A673 (cell line): ENCODE results near the gene SNTG2. TPM values are rescaled to one million over a fixed set of nuclear protein-coding genes. Genes with fewer than 3 reads are reported as not detected.

Source experiments
- BruUV-seq: library from RNA; stranded (reverse); fragments of 400-500 nt; replicated peaks from 2 replicates; lab custom pipeline; 2021; lab: Mats Ljungman, UMichigan
- CTCF ChIA-PET: fragments of 300-600 bp; sonication (Branson Sonifier 250); formaldehyde crosslinking; loops from one replicate; lab custom pipeline; 2022; ENCODE audit warnings: antibody characterized with exemption; lab: Charles Lee
- POLR2A ChIA-PET: fragments of 300-600 bp; sonication (Branson Sonifier 250); formaldehyde crosslinking; loops from one replicate; lab custom pipeline; 2022; ENCODE audit warnings: antibody characterized with exemption; ENCODE audit not compliant: low non-redundant PET; lab: Charles Lee
- DNase-seq: peaks from one replicate; pipeline ENCODE4 v3.0.0-alpha.2; 2015; ENCODE audit warnings: low spot score
- H3K27ac ChIP-seq: fragments of 200-600 bp; sonication (generic); 2 replicates; pipeline ENCODE4 v1.5.1; 2016; ENCODE audit warnings: mixed run types, low read depth, mild to moderate bottlenecking, mixed read lengths, antibody characterized with exemption, low read length; ENCODE audit not compliant: poor library complexity, severe bottlenecking
- H3K27me3 ChIP-seq: fragments of 200-600 bp; sonication (generic); replicated peaks from 2 replicates; pipeline ENCODE4 v1.6.1; 2017; ENCODE audit warnings: mixed run types, low read depth, mild to moderate bottlenecking, mixed read lengths, antibody characterized with exemption, low read length; ENCODE audit not compliant: insufficient read depth, poor library complexity
- H3K36me3 ChIP-seq: fragments of 200-600 bp; sonication (generic); 2 replicates; pipeline ENCODE4 v1.6.1; 2016; ENCODE audit warnings: mixed run types, mild to moderate bottlenecking, mixed read lengths, antibody characterized with exemption, low read length; ENCODE audit not compliant: insufficient read depth, poor library complexity, severe bottlenecking
- H3K4me1 ChIP-seq: fragments of 200-600 bp; sonication (generic); 2 replicates; pipeline ENCODE4 v1.6.1; 2017; ENCODE audit warnings: mixed run types, mild to moderate bottlenecking, mixed read lengths, antibody characterized with exemption, low read length; ENCODE audit not compliant: insufficient read depth, poor library complexity, severe bottlenecking
- H3K4me3 ChIP-seq: fragments of 200-600 bp; sonication (generic); 2 replicates; pipeline ENCODE4 v1.5.1; 2016; ENCODE audit warnings: low read depth, mixed run types, mild to moderate bottlenecking, mixed read lengths, low read length; ENCODE audit not compliant: poor library complexity, severe bottlenecking
- H3K9me3 ChIP-seq: fragments of 200-600 bp; sonication (generic); 2 replicates; pipeline ENCODE4 v1.6.1; 2016; ENCODE audit warnings: mixed run types, low read depth, mild to moderate bottlenecking, mixed read lengths, antibody characterized with exemption, low read length; ENCODE audit not compliant: poor library complexity, severe bottlenecking
- EZH2 ChIP-seq: fragments of 200-600 bp; sonication (generic); IDR thresholded peaks from 2 replicates; pipeline ENCODE4 v1.6.1; 2017; ENCODE audit warnings: borderline replicate concordance, low read depth, mild to moderate bottlenecking, mixed read lengths, antibody characterized with exemption, low read length; ENCODE audit not compliant: poor library complexity, severe bottlenecking
- intact Hi-C: fragments of 100-400 bp; cut with micrococcal nuclease; formaldehyde crosslinking; loops from one replicate; pipeline ENCODE4 v1.10.0; 2022; ENCODE audit not compliant: unreplicated experiment
- total RNA-seq: library from RNA; stranded (reverse); gene quantifications from 2 replicates; pipeline ENCODE4 v1.2.3, GENCODE V29; 2021
- TF ChIP-seq, protein P1 (sequence below): fragments of 300-800, 200-600 bp; sonication (generic); conservative IDR thresholded peaks from 2 replicates; pipeline ENCODE4 v1.5.1; 2017; ENCODE audit warnings: low read depth, mild to moderate bottlenecking, antibody characterized with exemption, low read length, moderate library complexity, mixed read lengths

Gene SNTG2
- total RNA-seq, 1 experiment from 2014 or later, result 3.7 TPM

DNA sequence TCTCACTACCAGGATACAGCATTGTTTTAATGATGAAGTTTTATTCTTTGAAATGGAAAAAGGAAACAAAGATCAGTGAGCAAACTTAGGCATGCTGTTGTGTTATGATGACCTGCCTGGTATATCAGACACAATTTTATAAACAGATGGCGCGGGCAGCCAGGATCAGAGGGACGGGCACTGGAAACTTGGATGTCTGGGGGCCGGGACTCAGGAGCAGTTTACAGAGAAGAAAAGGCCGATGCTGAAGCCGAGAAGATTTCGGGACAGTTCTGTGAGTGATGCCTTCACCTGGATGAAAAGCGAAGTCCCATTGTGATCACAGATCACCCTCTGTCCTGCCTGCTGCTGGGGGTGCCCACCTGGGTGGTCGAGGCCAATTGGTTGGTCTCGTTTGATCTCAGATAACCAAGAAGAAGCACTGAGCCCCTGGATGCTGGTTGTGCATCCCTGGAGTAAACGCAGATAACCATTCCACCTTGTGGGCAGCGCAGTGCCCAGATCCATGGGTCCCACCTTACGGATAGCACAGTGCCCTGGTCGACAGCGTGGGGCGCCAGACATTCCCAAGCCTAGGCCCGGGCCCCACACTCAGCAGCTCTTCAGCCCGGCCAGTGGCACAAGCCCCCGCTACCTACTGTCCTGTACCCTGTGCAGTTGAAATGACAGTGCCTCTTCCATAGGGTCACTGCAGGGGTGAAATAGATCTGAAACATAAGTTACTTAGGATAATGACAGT, 279.7 kb downstream of the SNTG2 start:
- H3K4me1 ChIP-seq, result peaks cover 12% of the 10 kb centered on the region

DNA sequence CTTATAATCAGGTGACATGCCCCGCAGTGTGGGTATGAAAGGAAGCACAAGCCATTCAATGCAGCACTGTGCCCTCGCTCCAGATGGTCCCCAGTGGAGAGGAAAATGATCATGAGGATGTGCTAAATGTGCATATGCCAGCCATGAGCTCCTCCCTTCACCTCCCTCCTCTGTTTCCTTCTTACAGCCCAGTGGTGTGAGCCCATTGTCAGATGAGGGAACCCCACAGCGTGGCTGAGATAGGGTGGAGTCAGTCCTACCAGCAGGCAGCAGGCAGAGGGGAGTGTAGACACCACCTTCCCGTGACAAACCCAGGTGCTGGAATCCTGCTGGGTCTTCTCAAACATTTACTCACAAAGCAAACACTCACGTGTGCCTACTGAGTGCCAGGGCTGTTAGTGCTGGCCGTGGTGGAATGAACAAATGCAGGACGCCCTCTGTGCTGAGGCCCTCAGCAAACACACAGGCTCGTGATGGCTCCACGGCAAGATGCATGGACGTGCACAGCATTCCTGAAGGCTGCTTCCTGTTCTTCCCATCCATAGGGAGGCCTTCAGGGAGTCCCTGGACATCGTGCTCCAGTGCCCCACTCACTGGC, 280.9 kb downstream of the SNTG2 start:
- intact Hi-C loops, result no loop called here
- TF ChIP-seq, protein P1, sequence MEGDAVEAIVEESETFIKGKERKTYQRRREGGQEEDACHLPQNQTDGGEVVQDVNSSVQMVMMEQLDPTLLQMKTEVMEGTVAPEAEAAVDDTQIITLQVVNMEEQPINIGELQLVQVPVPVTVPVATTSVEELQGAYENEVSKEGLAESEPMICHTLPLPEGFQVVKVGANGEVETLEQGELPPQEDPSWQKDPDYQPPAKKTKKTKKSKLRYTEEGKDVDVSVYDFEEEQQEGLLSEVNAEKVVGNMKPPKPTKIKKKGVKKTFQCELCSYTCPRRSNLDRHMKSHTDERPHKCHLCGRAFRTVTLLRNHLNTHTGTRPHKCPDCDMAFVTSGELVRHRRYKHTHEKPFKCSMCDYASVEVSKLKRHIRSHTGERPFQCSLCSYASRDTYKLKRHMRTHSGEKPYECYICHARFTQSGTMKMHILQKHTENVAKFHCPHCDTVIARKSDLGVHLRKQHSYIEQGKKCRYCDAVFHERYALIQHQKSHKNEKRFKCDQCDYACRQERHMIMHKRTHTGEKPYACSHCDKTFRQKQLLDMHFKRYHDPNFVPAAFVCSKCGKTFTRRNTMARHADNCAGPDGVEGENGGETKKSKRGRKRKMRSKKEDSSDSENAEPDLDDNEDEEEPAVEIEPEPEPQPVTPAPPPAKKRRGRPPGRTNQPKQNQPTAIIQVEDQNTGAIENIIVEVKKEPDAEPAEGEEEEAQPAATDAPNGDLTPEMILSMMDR, result no peak
- TF ChIP-seq EZH2, result no peak
- ChIA-PET POLR2A (no interaction called here), CTCF (no interaction called here)
- no peak for DNase-seq
- Histone ChIP-seq H3K4me3 (no peak overlapping the region), H3K9me3 (no peaks in the 10 kb centered on the region), H3K4me1 (peaks cover 12% of the 10 kb centered on the region), H3K27ac (no peak overlapping the region), H3K36me3 (no peaks in the 10 kb centered on the region), H3K27me3 (no peaks in the 10 kb centered on the region)
- no TSS peak for BruUV-seq

More for the DNA sequence above, 279.7 kb downstream of the SNTG2 start:
- TF ChIP-seq, protein P1, result no peak
- TF ChIP-seq EZH2, result no peak
- intact Hi-C loops, result no loop called here
- Histone ChIP-seq H3K27ac (no peak overlapping the region), H3K36me3 (no peaks in the 10 kb centered on the region), H3K4me3 (no peak overlapping the region), H3K27me3 (no peaks in the 10 kb centered on the region), H3K9me3 (no peaks in the 10 kb centered on the region)
- no TSS peak for BruUV-seq
- CTCF ChIA-PET, result no interaction called here
- DNase-seq, result no peak
- POLR2A ChIA-PET, result no interaction called here

DNA sequence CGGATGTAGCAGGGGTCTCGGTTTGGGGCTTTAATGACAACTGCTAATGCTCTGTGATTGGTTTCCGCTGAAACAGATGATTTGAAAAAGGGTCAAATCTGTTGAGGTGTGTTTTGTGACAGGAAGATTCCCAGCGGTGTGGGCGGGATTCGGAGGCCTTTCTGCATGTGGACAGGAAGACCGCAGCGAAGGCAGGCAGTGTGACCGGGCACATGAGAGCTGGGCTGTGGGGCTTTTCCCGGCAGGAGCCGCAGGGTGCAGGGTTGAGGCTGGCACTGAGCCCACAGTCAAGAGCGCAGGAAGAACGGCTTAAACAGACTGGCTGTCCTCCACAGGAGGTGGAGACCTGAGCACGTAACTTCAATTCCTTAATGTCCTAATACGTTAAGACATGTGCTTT, 282.6 kb downstream of the SNTG2 start:
- H3K4me1 ChIP-seq, result peaks cover 12% of the 10 kb centered on the region
- TF ChIP-seq, protein P1, result no peak
- TF ChIP-seq EZH2, result no peak
- BruUV-seq, result no TSS peak
- peak; percentile 53 for DNase-seq
- no peak overlapping the region for H3K27ac ChIP-seq
- no peaks in the 10 kb centered on the region for H3K36me3 ChIP-seq
- no peaks in the 10 kb centered on the region for H3K9me3 ChIP-seq
- POLR2A ChIA-PET, result no interaction called here
- intact Hi-C loops, result no loop called here
- H3K4me3 ChIP-seq, result no peak overlapping the region
- CTCF ChIA-PET, result no interaction called here
- no peaks in the 10 kb centered on the region for H3K27me3 ChIP-seq
